H9 (cell line): ENCODE data around the gene CAB39. TPM values are rescaled to one million over a fixed set of nuclear protein-coding genes. Genes with fewer than 3 reads are reported as not detected.

Experiments
- DNase-seq: peaks from one replicate; pipeline ENCODE4 v3.0.0-alpha.2; 2017
- H2AFZ ChIP-seq: one replicate; pipeline ENCODE4 v1.6.1; 2013; ENCODE audit warnings: mild to moderate bottlenecking, low read length, control low read depth, moderate library complexity
- H2AK5ac ChIP-seq: 2 replicates; pipeline ENCODE4 v1.6.1; 2013; ENCODE audit warnings: low read length, control low read depth, mixed read lengths; ENCODE audit not compliant: insufficient read length
- H2BK120ac ChIP-seq: one replicate; pipeline ENCODE4 v1.6.1; 2013; ENCODE audit warnings: low read depth, mild to moderate bottlenecking, low read length, control low read depth, inconsistent platforms; ENCODE audit not compliant: poor library complexity, severe bottlenecking
- H2BK12ac ChIP-seq: 2 replicates; pipeline ENCODE4 v1.6.1; 2013; ENCODE audit warnings: low read length, control low read depth, mixed read lengths, low read depth; ENCODE audit not compliant: insufficient read length
- H2BK15ac ChIP-seq: 2 replicates; pipeline ENCODE4 v1.6.1; 2013; ENCODE audit warnings: low read depth, low read length, control low read depth
- H2BK20ac ChIP-seq: one replicate; pipeline ENCODE4 v1.6.1; 2013; ENCODE audit warnings: low read depth, mild to moderate bottlenecking, low read length, control low read depth, inconsistent platforms; ENCODE audit not compliant: poor library complexity, severe bottlenecking
- H2BK5ac ChIP-seq: 2 replicates; pipeline ENCODE4 v1.6.1; 2013; ENCODE audit warnings: low read length, control low read depth, mixed read lengths; ENCODE audit not compliant: insufficient read length
- H3K14ac ChIP-seq: 2 replicates; pipeline ENCODE4 v1.6.1; 2013; ENCODE audit warnings: low read length, control low read depth; ENCODE audit not compliant: insufficient read depth
- H3K18ac ChIP-seq: 2 replicates; pipeline ENCODE4 v1.6.1; 2013; ENCODE audit warnings: low read depth, mild to moderate bottlenecking, mixed read lengths, low read length, control low read depth; ENCODE audit not compliant: insufficient read length
- H3K23ac ChIP-seq: 2 replicates; pipeline ENCODE4 v1.6.1; 2013; ENCODE audit warnings: low read length, control low read depth, mixed read lengths, low read depth; ENCODE audit not compliant: insufficient read length
- H3K23me2 ChIP-seq: 2 replicates; pipeline ENCODE4 v1.6.1; 2013; ENCODE audit warnings: low read depth, mild to moderate bottlenecking, mixed read lengths, low read length, control low read depth; ENCODE audit not compliant: insufficient read length, poor library complexity, severe bottlenecking
- H3K27ac ChIP-seq: 2 replicates; pipeline ENCODE4 v1.5.1; 2013; ENCODE audit warnings: low read length, control low read depth, mixed read lengths, low read depth; ENCODE audit not compliant: insufficient read length
- H3K27me3 ChIP-seq: 2 replicates; pipeline ENCODE4 v1.6.1; 2013; ENCODE audit warnings: low read length, control low read depth, inconsistent platforms; ENCODE audit not compliant: insufficient read depth
- H3K4ac ChIP-seq: 2 replicates; pipeline ENCODE4 v1.6.1; 2013; ENCODE audit warnings: low read depth, mild to moderate bottlenecking, control low read depth, inconsistent platforms, low read length, moderate library complexity
- H3K4me1 ChIP-seq: 2 replicates; pipeline ENCODE4 v1.6.1; 2013; ENCODE audit warnings: low read length, control low read depth, inconsistent platforms; ENCODE audit not compliant: insufficient read depth
- H3K4me2 ChIP-seq: 2 replicates; pipeline ENCODE4 v1.6.1; 2013; ENCODE audit warnings: low read length, control low read depth, mixed read lengths; ENCODE audit not compliant: insufficient read length, insufficient read depth
- H3K56ac ChIP-seq: 2 replicates; pipeline ENCODE4 v1.6.1; 2013; ENCODE audit warnings: low read depth, mild to moderate bottlenecking, mixed read lengths, low read length, control low read depth; ENCODE audit not compliant: insufficient read length
- H3K79me1 ChIP-seq: 2 replicates; pipeline ENCODE4 v1.6.1; 2013; ENCODE audit warnings: low read depth, mild to moderate bottlenecking, moderate library complexity, low read length, control low read depth, inconsistent platforms; ENCODE audit not compliant: insufficient read depth, poor library complexity, severe bottlenecking
- H3K79me2 ChIP-seq: 2 replicates; pipeline ENCODE4 v1.6.1; 2013; ENCODE audit warnings: low read length, control low read depth, inconsistent platforms; ENCODE audit not compliant: insufficient read depth
- H3K9ac ChIP-seq: 2 replicates; pipeline ENCODE4 v1.6.1; 2013; ENCODE audit warnings: low read length, control low read depth, mixed read lengths; ENCODE audit not compliant: insufficient read length; ENCODE audit errors: extremely low read depth
- H3K9me3 ChIP-seq: one replicate; pipeline ENCODE4 v1.6.1; 2013; ENCODE audit warnings: low read depth, low read length, inconsistent platforms; ENCODE audit not compliant: control insufficient read depth
- H3T11ph ChIP-seq: one replicate; pipeline ENCODE4 v1.6.1; 2013; ENCODE audit warnings: mild to moderate bottlenecking, low read length, control low read depth, inconsistent platforms
- H4K20me1 ChIP-seq: one replicate; pipeline ENCODE4 v1.6.1; 2013; ENCODE audit not compliant: control insufficient read depth, insufficient read length, insufficient read depth
- H4K5ac ChIP-seq: 2 replicates; pipeline ENCODE4 v1.6.1; 2013; ENCODE audit warnings: low read depth, mild to moderate bottlenecking, mixed read lengths, low read length, control low read depth; ENCODE audit not compliant: insufficient read length
- H4K8ac ChIP-seq: replicated peaks from 2 replicates; pipeline ENCODE4 v1.6.1; 2013; ENCODE audit warnings: low read length, control low read depth, mixed read lengths, low read depth; ENCODE audit not compliant: insufficient read length
- H4K91ac ChIP-seq: 2 replicates; pipeline ENCODE4 v1.6.1; 2013; ENCODE audit warnings: low read depth, mild to moderate bottlenecking, moderate library complexity, mixed read lengths, low read length, control low read depth; ENCODE audit not compliant: insufficient read length
- H3K27ac Mint-ChIP-seq, 3 experiments: 2 replicates in 2 of 3; 3 replicates in 1 of 3; pipeline ENCODE4 v1.8.0; 2020 to 2021; ENCODE audit warnings: mixed read lengths in 3 of 3, mild to moderate bottlenecking in 1 of 3, moderate library complexity in 1 of 3
- H3K27me3 Mint-ChIP-seq: 2 replicates; pipeline ENCODE4 v1.8.0; 2021; ENCODE audit warnings: low read depth, mild to moderate bottlenecking, moderate library complexity, mixed read lengths
- H3K36me3 Mint-ChIP-seq, 3 experiments: 2 replicates in 2 of 3; 3 replicates in 1 of 3; pipeline ENCODE4 v1.8.0; 2020 to 2021; ENCODE audit warnings: low read depth in 3 of 3, mixed read lengths in 3 of 3; ENCODE audit not compliant: insufficient read depth in 1 of 3
- H3K4me1 Mint-ChIP-seq, 2 experiments: 2 replicates each; pipeline ENCODE4 v1.8.0; 2020; ENCODE audit warnings: mixed read lengths in 2 of 2
- H3K4me3 Mint-ChIP-seq, 2 experiments: 2 replicates in 1 of 2; 3 replicates in 1 of 2; pipeline ENCODE4 v1.8.0; 2020 to 2021; ENCODE audit warnings: mild to moderate bottlenecking in 2 of 2, mixed read lengths in 2 of 2, moderate library complexity in 1 of 2
- H3K9me3 Mint-ChIP-seq, 2 experiments: 2 replicates in 1 of 2; 3 replicates in 1 of 2; pipeline ENCODE4 v1.8.0; 2020; ENCODE audit warnings: mild to moderate bottlenecking in 2 of 2, mixed read lengths in 2 of 2, moderate library complexity in 1 of 2
- CTCF ChIP-seq: fragments of 200-600 bp; sonication (generic); conservative IDR thresholded peaks from 3 replicates; pipeline ENCODE4 v1.8.0; 2021; ENCODE audit warnings: antibody characterized with exemption, mild to moderate bottlenecking
- WGBS: extraction: QIAGEN DNeasy Blood & Tissue Kit; methylation state at CpG from one replicate; pipeline ENCODE4 v1.1.7; 2013; ENCODE audit warnings: missing lambda C conversion rate, low lambda C conversion rate, mixed read lengths; ENCODE audit not compliant: insufficient read length; ENCODE audit errors: extremely low coverage; 5-methylcytosine and 5-hydroxymethylcytosine counted together
- total RNA-seq: library from RNA; stranded (reverse); gene quantifications from 2 replicates; pipeline ENCODE4 v1.2.1, GENCODE V29; 2021

Gene CAB39
- total RNA-seq, 1 experiment from 2014 or later, result 42.7 TPM

- Histone ChIP-seq H4K91ac (no peak overlapping the region), H3T11ph (no peak overlapping the region), H3K23ac (peak overlapping the region; percentile 2), H2AK5ac (no peak overlapping the region), H2BK15ac (no peak overlapping the region), H4K20me1 (no peaks in the 10 kb centered on the region), H3K23me2 (no peaks in the 10 kb centered on the region), H2BK12ac (no peak overlapping the region), H3K79me2 (peaks cover 3% of the 10 kb centered on the region; the same call in 1 of the 2 replicates), H3K4me1 (no peaks in the 10 kb centered on the region), H3K18ac (no peak overlapping the region), H3K9me3 (no peaks in the 10 kb centered on the region), H4K5ac (no peak overlapping the region), H3K56ac (no peak overlapping the region), H3K4me2 (no peak overlapping the region), H3K79me1 (no peaks in the 10 kb centered on the region), H4K8ac (no peak overlapping the region), H3K27me3 (no peaks in the 10 kb centered on the region), H2BK120ac (no peak overlapping the region), H2BK5ac (no peak overlapping the region), H2AFZ (no peak overlapping the region), H3K9ac (no peak overlapping the region), H2BK20ac (no peak overlapping the region), H3K4ac (no peak overlapping the region), H3K14ac (no peak overlapping the region), H3K27ac (no peak overlapping the region)
- Mint-ChIP-seq H3K36me3 (peaks cover 10 to 29% (median 26%) of the 10 kb centered on the region in 3 experiments), H3K4me1 (peaks cover 16 to 17% of the 10 kb centered on the region in 2 experiments), H3K4me3 (no peak overlapping the region), H3K9me3 (peaks cover 7 to 9% of the 10 kb centered on the region in 2 experiments; a peak in 4 of 5 replicates), H3K27ac (no peak overlapping the region), H3K27me3 (no peaks in the 10 kb centered on the region)
- no peak for DNase-seq
- no peak for TF ChIP-seq CTCF
- WGBS, result no CpG with 5 or more reads among the region's 1 CpG
Measured at GRCh38 chr2:230779607-230780006, 67.0 kb downstream of the CAB39 start.
